GM18502 (cell line): ENCODE results near the gene TMEM139.
"Not testable (repeated sequence)": the region's sequence is repeated elsewhere in the genome, so short reads cannot be mapped to it uniquely, and the experiment has no call there.

Experiments used
- ATAC-seq: cut with Tn5 transposase; IDR thresholded peaks from one replicate; pipeline ENCODE4 v1.9.1; 2021; ENCODE audit warnings: mild to moderate bottlenecking; ENCODE audit not compliant: unreplicated experiment, poor library complexity

Gene TMEM139

GRCh38 chr7:143257501-143257900 lies 27.3 kb upstream of the TMEM139 start:
- no peak for ATAC-seq

- peak; percentile 37 for ATAC-seq
These were observed 25.9 kb upstream of the TMEM139 start for GRCh38 chr7:143258831-143259230.

- ATAC-seq: no peak
These were observed 25.0 kb upstream of the TMEM139 start for GRCh38 chr7:143259765-143260164.

- ATAC-seq: no peak
These were observed 22.9 kb upstream of the TMEM139 start for GRCh38 chr7:143261901-143262300.

- ATAC-seq: peak; percentile 95
These were observed 21.2 kb upstream of the TMEM139 start, which contains the start of gene GSTK1 for GRCh38 chr7:143263266-143264195. Gene GSTK1 (plus strand): TSS chr7:143263441. CDS start chr7:143263514, 73 bp downstream.

- not testable (repeated sequence) for ATAC-seq
These were observed 20.6 kb upstream of the TMEM139 start for GRCh38 chr7:143264196-143264568.

GRCh38 chr7:143265017-143265693 lies 19.6 kb upstream of the TMEM139 start:
- ATAC-seq: no peak

- ATAC-seq: no peak
These were observed 15.5 kb upstream of the TMEM139 start for GRCh38 chr7:143269251-143269650.

- no peak for ATAC-seq
These were observed 13.5 kb upstream of the TMEM139 start for GRCh38 chr7:143271240-143271639.

- ATAC-seq: no peak
These were observed 11.9 kb upstream of the TMEM139 start for GRCh38 chr7:143272871-143273270.

- no peak for ATAC-seq
These were observed 5.3 kb upstream of the TMEM139 start for GRCh38 chr7:143279186-143280098.

GRCh38 chr7:143280160-143280559 lies 4.6 kb upstream of the TMEM139 start:
- no peak for ATAC-seq

- no peak for ATAC-seq
These were observed 4.2 kb upstream of the TMEM139 start for GRCh38 chr7:143280566-143280965.

- ATAC-seq: no peak
These were observed 3.2 kb upstream of the TMEM139 start for GRCh38 chr7:143281529-143281928.

- no peak for ATAC-seq
These were observed 2.6 kb upstream of the TMEM139 start for GRCh38 chr7:143282124-143282523.

GRCh38 chr7:143283381-143283780 lies 1.4 kb upstream of the TMEM139 start:
- ATAC-seq: no peak

GRCh38 chr7:143285470-143285778 lies 666 bp downstream of the TMEM139 start:
- no peak for ATAC-seq

- no peak for ATAC-seq
These were observed 1.2 kb downstream of the TMEM139 start for GRCh38 chr7:143285806-143286521.

- ATAC-seq: no peak
These were observed 1.7 kb downstream of the TMEM139 start for GRCh38 chr7:143286522-143286890.

- no peak for ATAC-seq
These were observed 2.7 kb downstream of the TMEM139 start for GRCh38 chr7:143287339-143287934.
